Left lung (tissue), 10 donors: ENCODE results near the gene ECHDC1. TPM values are rescaled to one million over a fixed set of nuclear protein-coding genes. Genes with fewer than 3 reads are reported as not detected.

ENCODE experiments used
- ATAC-seq: fragments of 200-7000 bp; cut with Tn5 transposase; one replicate; pipeline ENCODE4 v1.9.1; 2020; ENCODE audit warnings: moderate library complexity
- DNase-seq, 4 donors: peaks; one replicate each; pipeline ENCODE4 v3.0.0-alpha.2; 2013 to 2020
- H3K27ac ChIP-seq, 2 donors: fragments of 200-600 bp; sonication (generic) in 1 of 2; one replicate each; pipeline versions ENCODE4 v1.5.0 to v1.8.0; 2020 to 2021
- H3K27me3 ChIP-seq, 2 donors: fragments of 200-600 bp; sonication (generic) in 1 of 2; one replicate each; pipeline versions ENCODE4 v1.5.0 to v1.8.0; 2020 to 2021
- H3K36me3 ChIP-seq, 2 donors: fragments of 200-600 bp; sonication (generic) in 1 of 2; one replicate each; pipeline versions ENCODE4 v1.5.0 to v1.8.0; 2020 to 2021
- H3K4me1 ChIP-seq, 2 donors: fragments of 200-600 bp; one replicate each; pipeline ENCODE4 v1.8.0; 2021
- H3K4me3 ChIP-seq, 2 donors: fragments of 200-600 bp; sonication (generic) in 1 of 2; one replicate each; pipeline versions ENCODE4 v1.5.0 to v1.8.0; 2020 to 2021; ENCODE audit warnings: mild to moderate bottlenecking in 1 of 2
- H3K9me3 ChIP-seq, 2 donors: fragments of 200-600 bp; sonication (generic) in 1 of 2; one replicate each; pipeline versions ENCODE4 v1.5.0 to v1.8.0; 2020 to 2021
- intact Hi-C, 2 donors: fragments of 100-400 bp; cut with DNase I; formaldehyde crosslinking; loops; one replicate each; pipeline versions ENCODE4 v1.11.2 to v1.14.2; 2022
- polyA plus RNA-seq, 6 donors: library from polyadenylated mRNA; unstranded; fragments of 120-200 nt; gene quantifications; one replicate each; pipeline ENCODE4 v1.2.1, GENCODE V29; 2013; ENCODE audit not compliant: insufficient read length in 6 of 6
- total RNA-seq, 2 donors: library from RNA; stranded (reverse); fragmentation: NEBNext Ultra II Directional; extraction: Animal tissue kit (Norgen Biotek cat#: 25700); gene quantifications; one replicate each; pipeline ENCODE4 v1.2.1, GENCODE V29; 2021
- TF ChIP-seq, protein P1 (sequence below), 2 donors: fragments of 200-600 bp; sonication (generic) in 1 of 2; IDR thresholded peaks; one replicate each; pipeline versions ENCODE4 v1.5.0 to v1.8.0; 2021; ENCODE audit warnings: antibody characterized with exemption in 2 of 2
- donor health status: DM: no; HTN: yes; CAD: no.
- donor health status: DM: no; HTN: no; CAD: no.

Gene ECHDC1
- total and polyA plus RNA-seq, 8 donors, result 65.9 to 88.2 (median 81.0) TPM

DNA sequence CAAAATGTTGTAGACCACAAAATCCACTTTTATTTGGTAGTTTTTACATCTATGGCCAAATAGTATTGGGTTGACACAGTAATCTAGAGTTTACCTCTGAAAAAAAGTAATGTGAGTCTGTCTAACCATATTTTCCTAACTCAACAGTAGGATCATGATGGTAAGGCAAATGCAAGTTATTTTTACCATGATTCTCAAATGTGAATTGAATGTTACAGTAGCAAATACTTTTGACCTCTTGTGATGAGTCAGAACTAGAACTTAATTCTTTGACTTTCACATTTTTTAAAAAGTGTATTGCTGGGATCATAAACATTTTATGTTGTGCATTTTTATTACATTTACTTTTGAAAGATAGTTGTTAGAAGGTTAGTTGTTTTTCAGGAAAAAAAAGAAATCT is 54.7 kb downstream of the ECHDC1 start:
- no peaks in the 10 kb centered on the region for H3K9me3 ChIP-seq
- no peak for ATAC-seq

DNA sequence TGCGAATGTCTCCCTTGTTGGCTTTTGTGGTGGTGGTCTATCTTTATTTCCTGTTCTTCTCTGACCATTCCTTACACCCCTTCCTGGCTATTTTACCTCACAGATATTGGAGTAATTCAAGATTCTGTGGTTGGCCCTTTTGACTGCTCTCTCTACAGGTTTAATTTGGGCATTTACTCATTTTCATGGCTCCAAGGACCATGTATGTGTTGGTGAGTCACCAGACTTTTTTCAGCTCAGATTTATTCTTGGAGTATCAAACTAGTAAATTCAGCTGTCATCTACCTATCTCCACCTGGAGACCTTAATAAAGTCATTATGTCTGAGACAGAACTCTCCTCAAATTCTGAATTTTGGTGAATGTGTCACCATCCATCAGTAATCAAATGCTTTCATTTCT is 61.2 kb downstream of the ECHDC1 start:
- intact Hi-C loops, result no loop called here
- Histone ChIP-seq H3K27ac (no peak overlapping the region), H3K9me3 (no peaks in the 10 kb centered on the region), H3K4me3 (no peak overlapping the region), H3K36me3 (peaks cover 3 to 53% of the 10 kb centered on the region in 2 donors), H3K27me3 (no peaks in the 10 kb centered on the region), H3K4me1 (peaks cover 0 to 22% of the 10 kb centered on the region in 2 donors)
- ATAC-seq (no peak), DNase-seq (no peak)
- TF ChIP-seq, protein P1, sequence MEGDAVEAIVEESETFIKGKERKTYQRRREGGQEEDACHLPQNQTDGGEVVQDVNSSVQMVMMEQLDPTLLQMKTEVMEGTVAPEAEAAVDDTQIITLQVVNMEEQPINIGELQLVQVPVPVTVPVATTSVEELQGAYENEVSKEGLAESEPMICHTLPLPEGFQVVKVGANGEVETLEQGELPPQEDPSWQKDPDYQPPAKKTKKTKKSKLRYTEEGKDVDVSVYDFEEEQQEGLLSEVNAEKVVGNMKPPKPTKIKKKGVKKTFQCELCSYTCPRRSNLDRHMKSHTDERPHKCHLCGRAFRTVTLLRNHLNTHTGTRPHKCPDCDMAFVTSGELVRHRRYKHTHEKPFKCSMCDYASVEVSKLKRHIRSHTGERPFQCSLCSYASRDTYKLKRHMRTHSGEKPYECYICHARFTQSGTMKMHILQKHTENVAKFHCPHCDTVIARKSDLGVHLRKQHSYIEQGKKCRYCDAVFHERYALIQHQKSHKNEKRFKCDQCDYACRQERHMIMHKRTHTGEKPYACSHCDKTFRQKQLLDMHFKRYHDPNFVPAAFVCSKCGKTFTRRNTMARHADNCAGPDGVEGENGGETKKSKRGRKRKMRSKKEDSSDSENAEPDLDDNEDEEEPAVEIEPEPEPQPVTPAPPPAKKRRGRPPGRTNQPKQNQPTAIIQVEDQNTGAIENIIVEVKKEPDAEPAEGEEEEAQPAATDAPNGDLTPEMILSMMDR (IDR thresholded peaks at IDR 0.05), result no peak

More for the DNA sequence above, 54.7 kb downstream of the ECHDC1 start:
- H3K36me3 ChIP-seq, result peaks cover 5 to 54% of the 10 kb centered on the region in 2 donors
- DNase-seq, result no peak
- no peaks in the 10 kb centered on the region for H3K27me3 ChIP-seq
- intact Hi-C loops, result no loop called here
- H3K27ac ChIP-seq, result no peak overlapping the region
- TF ChIP-seq, protein P1 (IDR thresholded peaks at IDR 0.05), result no peak
- H3K4me3 ChIP-seq, result no peak overlapping the region
- H3K4me1 ChIP-seq, result peaks cover 8 to 21% of the 10 kb centered on the region in 2 donors

DNA sequence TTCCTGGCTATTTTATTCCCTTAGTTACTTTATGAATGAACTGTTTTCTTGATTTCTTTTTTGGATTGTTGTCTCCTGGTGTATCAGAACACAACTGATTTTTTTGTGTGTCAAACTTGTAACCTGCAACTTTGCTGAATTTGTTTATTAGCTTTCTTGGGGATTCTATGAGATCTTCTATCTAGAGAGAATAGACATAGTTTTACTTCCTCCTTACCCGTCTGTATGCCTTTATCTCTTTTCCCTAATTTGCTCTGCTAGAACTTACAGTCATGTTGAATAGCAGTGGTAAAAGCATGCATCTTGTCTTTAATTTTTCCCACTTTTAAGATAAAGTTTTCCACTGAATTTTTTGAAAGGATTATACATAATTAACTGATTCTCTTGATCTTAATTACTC is 63.6 kb downstream of the ECHDC1 start:
- DNase-seq, result no peak
- H3K4me3 ChIP-seq, result no peak overlapping the region
- no peak overlapping the region for H3K27ac ChIP-seq
- H3K4me1 ChIP-seq, result peaks cover 0 to 22% of the 10 kb centered on the region in 2 donors
- H3K9me3 ChIP-seq, result no peaks in the 10 kb centered on the region
- H3K27me3 ChIP-seq, result no peaks in the 10 kb centered on the region
- intact Hi-C loops, result no loop called here
- ATAC-seq, result no peak
- peaks cover 0 to 32% of the 10 kb centered on the region in 2 donors for H3K36me3 ChIP-seq
- TF ChIP-seq, protein P1 (IDR thresholded peaks at IDR 0.05), result no peak

DNA sequence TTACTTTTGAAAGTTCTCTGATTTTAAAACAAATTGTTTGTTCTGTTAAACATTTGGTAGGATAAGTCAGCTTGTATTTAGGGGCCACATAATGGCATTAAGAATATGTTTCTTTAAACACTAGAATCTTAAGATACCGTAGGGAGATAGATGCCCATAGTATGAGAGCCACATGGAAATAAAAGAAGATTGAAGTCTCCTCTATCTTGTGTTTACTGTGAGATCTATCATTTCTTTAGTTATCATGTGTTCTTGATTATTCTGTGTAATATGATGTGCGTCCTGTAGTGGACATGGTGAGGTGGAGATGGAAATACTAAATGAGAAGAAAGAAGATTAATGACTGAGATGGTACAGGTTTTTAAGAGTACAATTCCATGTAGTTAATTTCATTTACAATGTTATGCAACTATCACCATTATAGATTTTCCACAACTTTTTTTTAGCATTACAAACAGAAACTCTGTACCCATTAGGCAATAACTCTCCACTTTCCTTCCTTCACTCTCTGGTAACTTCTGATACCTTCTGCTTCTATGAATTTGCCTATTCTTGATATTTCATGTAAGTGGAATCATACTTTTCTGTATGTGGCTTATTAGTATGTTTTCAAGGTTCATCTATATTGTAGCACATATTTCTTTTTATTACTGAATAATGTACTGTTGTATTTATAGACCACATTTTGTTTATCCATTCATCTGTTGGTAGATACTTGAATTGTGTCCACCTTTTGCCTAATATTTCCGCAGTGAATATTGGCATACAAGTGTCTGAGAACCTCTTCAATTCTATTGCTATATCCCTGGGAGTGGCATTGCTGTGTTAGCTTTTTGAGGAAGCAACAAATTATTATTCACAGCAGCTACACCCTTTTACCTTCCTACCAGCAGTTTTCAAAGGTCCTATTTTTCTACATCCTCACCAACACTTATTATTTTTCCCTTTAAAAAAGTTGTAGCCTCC is 65.2 kb downstream of the ECHDC1 start:
- H3K27ac ChIP-seq, result no peak overlapping the region
- TF ChIP-seq, protein P1 (IDR thresholded peaks at IDR 0.05), result no peak
- DNase-seq, result no peak
- no peaks in the 10 kb centered on the region for H3K9me3 ChIP-seq
- no peaks in the 10 kb centered on the region for H3K27me3 ChIP-seq
- H3K4me3 ChIP-seq, result no peak overlapping the region
- intact Hi-C loops, result no loop called here
- no peak for ATAC-seq
- H3K36me3 ChIP-seq, result peaks cover 0 to 25% of the 10 kb centered on the region in 2 donors
- H3K4me1 ChIP-seq, result peaks cover 0 to 27% of the 10 kb centered on the region in 2 donors

DNA sequence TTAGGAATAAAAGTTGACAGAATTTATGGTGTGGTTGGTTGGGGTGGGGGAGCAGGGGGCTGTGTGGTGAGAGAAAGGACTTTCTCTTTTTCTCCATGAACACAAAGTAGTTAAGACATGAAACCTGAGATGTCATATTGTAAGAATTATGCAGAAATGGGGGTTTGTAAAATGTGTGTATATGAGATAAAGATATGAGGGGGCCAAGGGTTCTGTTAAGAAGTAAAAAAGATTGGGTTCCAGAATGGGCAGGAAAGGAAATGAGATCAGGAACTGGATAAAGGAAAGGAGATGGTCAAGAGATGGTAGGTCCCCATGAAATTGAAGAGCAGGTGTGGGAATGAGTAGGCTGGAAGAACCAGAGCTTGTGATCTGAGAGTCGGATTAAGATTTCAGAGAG is 67.1 kb downstream of the ECHDC1 start:
- no peak overlapping the region for H3K27ac ChIP-seq
- no peaks in the 10 kb centered on the region for H3K27me3 ChIP-seq
- intact Hi-C loops, result no loop called here
- H3K4me1 ChIP-seq, result peaks cover 0 to 45% of the 10 kb centered on the region in 2 donors
- peaks cover 0 to 7% of the 10 kb centered on the region in 2 donors for H3K36me3 ChIP-seq
- DNase-seq, result no peak
- H3K4me3 ChIP-seq, result no peak overlapping the region
- TF ChIP-seq, protein P1 (IDR thresholded peaks at IDR 0.05), result no peak
- no peak for ATAC-seq
- no peaks in the 10 kb centered on the region for H3K9me3 ChIP-seq
